HG02623 (cell line): ENCODE measurements around the gene RBKS.
"Not testable (repeated sequence)": the region's sequence is repeated elsewhere in the genome, so short reads cannot be mapped to it uniquely, and the experiment has no call there.

ENCODE experiments used
- ATAC-seq: cut with Tn5 transposase; IDR thresholded peaks from one replicate; pipeline ENCODE4 v1.9.1; 2021; ENCODE audit warnings: moderate library complexity; ENCODE audit not compliant: unreplicated experiment

The RBKS gene

DNA sequence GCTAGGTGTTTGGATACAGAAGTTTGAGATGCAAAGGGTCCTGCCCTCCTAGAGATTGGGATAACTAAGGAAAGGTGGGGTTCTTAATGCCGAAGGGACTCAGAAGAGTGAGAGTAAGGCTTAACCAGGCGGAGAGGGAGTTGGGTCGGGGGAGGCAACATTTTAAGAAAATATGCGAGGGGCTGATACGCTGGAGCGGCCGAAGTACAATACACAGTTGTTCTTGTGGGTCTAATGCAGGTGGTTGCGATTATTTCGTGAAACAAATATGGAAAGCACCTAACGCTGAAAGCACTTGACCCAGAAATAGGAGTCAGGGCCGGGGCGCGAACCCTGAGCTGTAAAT is 119.0 kb downstream of the RBKS start:
- peak; percentile 12 for ATAC-seq

DNA sequence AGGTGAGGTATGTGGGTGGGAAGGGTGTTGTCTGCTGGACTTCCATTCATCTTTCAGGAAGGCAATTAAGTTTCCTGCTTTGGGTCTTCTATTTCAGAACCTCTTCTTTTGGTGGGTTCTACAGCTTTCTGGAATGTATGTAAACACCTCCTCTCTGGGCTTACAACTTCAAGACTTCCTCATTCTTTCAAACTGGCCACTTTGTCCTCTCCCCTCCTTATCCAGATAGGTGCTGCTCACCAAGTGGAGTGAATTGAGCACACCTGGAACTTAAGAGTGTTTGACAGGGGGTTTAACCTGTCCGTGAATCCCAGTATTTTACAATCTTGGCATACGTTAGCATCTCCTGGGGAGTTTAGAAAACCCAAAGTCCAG is 123.9 kb downstream of the RBKS start:
- ATAC-seq, result no peak

DNA sequence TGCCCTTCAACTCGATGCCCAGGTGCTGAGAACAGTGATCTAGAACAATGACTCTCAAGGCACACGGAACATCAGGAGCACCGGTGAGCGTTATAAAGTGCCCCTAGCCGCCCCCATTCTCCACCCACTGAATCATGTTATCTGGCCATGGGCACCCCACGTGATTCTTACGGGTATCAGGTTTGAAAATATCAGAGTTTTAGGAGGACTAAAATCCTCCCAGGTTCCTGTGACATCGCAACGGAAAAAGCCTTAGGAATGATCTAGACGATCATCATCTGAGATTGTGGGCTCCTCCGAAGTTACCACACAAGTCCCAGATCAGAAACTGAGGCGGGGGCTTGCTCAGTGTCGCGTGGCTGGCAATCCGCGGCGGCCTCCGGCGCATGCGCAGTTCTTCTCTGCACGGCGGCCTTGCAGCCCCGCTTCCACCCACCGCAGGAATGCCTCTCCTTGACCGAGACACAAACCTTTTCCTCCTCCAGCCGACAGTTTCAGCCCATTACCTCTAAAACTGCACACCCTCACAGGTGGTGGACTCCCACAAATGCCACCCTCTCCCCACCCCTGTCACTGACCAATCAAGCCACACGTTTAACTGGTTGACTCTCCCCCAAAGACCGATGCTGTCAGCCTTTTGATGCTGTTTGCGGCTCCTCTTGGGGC is 124.4 kb downstream of the RBKS start:
- ATAC-seq, result no peak

DNA sequence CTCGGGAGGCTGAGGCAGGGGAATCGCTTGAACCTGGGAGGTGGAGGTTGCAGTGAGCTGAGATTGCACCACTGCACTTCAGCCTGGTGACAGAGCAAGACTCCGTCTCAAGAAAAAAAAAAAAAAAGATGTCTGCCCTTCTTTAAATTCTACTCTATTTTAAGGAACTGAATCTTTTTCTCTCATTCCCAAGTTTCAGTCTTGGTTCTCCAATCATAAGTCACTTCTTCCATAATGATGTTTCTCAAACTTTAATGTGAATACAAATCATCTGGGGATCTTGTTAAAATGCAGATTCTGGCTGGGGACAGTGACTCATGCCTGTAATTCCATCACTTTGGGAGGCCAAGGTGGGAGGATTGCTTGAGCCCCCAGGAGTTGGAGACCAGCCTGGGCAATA is 125.7 kb downstream of the RBKS start:
- not testable (repeated sequence) for ATAC-seq

DNA sequence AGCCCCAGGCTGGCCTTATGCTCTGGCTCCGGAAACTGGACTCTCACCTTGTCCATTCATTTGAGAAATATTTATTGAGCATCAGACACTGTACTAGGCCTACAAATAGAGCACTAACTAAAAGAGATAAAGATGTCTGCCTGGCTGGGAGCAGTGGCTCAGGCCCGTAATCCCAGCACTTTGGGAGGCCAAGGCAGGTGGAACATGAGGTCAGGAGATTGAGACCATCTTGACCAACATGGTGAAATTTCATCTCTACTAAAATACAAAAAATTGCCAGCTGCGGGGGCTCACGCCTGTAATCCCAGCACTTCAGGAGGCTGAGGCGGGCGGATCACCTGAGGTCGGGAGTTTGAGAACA is 126.3 kb downstream of the RBKS start:
- ATAC-seq, result no peak

DNA sequence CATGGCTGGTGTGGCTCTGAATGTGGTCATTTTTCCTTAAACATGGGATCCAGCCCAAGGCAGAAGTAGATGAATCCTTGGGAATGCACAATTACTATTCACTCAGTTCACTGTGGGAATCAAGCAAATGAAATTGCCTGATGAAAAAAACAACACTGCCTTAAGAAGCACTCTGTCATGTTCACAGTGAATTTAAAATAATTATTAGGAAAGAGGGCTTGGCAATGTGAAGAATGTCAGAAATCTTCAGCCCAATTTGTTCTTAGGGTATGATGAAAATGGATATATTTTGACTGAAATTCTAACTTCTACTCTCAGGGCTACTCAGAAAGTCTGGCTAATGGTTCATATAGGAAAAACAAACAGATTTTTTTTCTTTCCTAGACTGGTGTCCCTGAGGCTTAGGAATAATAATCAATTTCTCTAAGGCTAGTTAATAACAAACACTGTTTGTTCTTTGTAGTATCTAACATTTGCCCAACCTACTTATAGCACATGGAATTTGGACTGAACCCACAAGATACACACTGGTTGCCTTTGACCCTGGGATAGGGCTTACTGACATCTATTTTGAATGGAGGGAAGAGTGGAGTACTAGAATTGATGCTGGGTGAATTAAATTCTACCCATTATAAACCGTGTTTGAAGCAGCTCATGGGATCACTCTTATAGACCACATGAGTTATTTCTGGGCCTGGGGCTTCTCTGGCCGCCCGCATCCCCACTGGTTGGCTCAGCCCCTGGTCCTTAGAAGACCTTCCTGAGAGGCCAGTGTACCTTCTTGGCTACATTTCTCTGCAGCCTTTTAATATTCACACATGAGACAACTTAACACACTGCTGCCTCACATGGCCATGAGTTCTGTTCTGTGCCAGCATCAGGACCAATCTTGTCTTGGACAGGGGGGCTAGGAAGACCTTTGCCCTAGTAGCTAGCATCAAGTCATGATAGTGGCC is 127.0 kb downstream of the RBKS start:
- ATAC-seq, result no peak

DNA sequence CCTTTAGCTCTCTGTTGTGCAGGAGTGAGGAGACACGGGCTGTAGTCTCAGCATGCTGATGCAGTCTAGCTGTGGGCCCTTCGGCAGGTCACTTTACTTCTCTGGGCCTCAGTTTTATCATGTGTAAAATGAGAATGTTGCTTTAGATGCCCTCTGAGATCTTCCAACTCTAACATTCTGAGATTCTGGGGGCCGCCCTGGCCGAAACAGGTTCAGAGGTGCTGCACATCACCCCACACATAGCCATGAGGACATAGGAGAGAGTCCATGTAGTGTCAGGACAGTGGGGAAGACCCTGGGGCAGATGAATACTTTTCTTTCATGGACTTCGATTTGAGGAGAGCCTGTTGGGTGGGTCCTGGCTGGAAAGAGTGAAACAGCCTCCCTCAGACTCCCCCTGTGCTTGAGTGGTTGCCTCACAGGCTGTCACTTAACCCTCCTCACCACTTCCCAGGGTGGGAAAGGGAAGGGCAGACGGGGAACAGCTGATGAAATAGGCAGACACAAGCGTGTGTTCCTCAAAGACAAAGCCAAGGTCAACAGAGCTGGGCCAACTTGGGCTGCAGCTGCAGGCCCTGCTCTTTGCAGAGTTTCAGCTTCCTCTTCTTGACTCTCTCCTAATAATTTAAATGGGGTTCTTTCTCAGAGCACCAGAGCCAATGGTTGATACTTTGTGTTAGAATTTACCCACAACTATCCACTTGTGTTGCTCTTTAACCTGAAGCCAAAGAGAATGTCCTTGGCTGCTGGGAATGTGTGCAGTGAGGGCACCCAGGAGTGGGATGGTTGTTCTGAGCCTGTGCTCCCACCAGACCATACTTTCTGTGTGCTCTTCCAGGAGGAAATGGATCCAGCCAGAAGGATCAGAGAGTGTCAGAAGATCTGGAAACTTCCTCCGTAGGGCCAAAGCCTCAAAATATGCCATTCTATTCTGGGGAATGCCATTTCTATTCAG is 133.4 kb downstream of the RBKS start:
- no peak for ATAC-seq

DNA sequence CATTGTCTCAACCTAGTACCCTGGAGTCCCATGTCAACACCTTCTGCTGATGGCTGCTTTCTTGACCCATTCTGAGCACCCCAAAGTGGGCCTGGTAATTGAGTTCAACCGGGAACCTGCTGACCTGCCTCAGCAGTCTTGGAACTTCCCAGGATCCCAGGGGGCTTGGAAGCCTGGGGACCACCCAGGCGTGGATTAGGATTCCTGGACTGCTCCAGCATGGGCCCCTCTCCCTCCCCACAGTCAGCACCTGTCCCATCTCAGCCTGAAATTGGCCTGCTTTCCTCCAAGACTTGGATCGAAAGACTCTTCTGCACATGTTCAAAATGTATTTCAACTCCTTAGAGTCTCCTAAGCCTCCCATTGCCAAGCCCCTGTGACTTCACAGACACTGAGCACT is 134.1 kb downstream of the RBKS start:
- no peak for ATAC-seq

DNA sequence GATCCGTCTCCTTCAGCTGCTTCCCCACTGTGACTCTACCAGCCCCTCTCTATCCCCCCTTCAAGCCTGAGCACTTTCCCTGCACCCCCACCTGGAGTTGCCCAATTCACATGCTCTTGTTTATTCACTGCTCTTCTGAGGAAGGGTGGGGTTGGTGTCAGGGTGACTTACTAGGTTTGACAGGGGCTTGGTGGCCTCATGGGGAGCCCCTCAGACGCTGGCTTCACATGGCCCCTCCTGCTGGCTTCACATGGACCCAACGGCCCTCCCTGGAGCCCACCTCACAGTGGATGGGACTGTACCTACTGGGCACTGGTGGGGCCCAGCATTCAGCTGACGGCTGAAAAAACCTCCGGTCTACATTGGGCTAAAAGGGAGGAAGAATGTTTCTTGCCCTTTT is 135.4 kb downstream of the RBKS start:
- ATAC-seq, result no peak

DNA sequence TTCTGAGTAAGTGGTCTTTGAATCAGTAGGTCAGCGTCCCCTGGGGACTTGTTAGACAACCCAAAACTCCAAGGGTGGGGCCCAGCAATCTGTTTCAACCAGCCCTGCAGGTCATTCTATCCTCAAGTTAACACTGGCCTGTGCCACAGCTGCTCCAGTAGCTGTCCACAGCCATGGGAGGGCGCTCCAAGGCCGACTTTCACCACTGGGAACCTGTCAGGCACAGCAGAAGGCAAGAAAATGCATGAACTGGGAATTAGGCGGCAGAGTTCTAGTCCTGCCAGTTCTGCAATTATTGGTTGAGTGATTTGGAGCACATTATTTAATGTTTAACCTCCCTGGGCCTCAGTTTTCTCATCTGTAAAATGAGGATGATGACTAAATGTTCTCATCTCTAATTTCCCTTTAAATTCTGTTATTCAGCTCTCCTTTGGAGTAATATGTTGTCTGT is 136.0 kb downstream of the RBKS start:
- no peak for ATAC-seq

DNA sequence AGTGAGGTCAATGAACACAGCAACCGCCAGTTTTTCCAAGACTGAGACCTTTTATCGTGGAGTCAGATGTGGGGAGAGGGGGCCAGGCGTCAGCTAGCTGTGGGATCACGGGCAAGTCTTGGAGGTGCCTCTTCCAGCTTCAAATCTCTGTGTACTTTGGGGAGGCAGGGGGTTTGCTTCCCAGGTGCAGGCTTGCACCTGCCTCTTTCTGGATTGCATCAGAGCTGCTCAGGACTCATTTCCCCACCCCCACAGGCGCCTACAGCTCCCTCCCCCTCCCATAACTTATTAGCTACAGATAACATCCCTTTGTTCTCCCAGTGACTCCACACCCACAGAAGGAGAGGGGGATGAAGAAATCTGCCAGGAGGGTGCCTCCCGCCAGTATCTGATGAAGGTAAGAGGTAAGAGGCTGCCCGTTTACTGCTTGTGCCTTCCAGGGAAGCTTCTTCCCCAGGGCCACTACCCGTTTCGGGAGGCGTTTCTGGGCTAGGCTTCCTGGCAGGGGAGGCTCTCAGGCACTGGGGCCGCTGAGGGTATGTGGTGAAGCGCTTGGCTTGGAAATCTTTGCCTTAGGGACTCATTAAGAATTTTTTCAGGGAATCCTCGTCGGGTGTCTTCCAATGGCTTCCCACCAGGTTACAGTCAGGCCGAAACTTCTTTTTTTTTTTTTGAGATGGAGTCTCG is 137.5 kb downstream of the RBKS start:
- no peak for ATAC-seq

DNA sequence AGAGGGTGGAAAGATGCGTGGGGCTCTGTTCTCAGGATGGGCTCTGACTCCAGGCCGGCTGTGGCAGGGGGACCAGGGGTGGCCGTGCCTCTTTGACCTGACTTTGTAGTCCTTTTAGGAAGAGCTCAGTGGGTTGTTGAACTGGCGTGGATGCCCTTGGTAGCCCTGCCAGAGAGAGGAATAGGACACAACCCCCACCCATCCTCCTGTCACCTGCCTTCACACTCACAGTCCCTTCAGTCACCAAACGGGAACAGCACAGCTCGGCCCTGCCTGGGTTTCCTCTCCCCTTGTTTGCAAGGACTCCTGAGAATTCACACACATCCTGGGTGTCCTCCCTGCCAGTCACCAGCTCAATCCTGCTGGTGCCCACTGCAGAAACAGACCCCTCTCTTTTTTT is 138.8 kb downstream of the RBKS start:
- ATAC-seq, result no peak

DNA sequence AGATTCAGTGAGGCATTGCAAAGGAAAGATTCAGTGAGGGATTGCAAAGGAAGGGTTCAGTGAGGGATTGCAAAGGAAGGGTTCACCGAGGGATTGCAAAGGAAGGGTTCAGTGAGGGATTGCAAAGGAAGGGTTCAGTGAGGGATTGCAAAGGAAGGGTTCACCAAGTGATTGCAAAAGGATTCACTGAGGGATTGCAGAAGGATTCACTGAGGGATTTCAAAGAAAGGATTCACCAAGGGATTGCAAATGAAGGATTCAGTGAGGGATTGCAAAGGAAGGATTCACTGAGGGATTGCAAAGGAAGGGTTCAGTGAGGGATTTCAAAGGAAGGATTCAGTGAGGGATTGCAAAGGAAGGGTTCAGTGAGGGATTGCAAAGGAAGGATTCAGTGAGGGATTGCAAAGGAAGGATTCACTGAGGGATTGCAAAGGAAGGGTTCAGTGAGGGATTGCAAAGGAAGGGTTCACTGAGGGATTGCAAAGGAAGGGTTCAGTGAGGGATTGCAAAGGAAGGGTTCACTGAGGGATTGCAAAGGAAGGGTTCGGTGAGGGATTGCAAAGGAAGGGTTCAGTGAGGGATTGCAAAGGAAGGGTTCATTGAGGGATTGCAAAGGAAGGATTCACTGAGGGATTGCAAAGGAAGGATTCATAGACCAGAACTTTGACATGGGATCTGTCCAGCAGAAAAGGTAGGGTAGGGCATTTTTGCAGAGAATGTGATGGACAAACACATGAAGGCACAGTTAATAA is 141.2 kb downstream of the RBKS start:
- not testable (repeated sequence) for ATAC-seq

DNA sequence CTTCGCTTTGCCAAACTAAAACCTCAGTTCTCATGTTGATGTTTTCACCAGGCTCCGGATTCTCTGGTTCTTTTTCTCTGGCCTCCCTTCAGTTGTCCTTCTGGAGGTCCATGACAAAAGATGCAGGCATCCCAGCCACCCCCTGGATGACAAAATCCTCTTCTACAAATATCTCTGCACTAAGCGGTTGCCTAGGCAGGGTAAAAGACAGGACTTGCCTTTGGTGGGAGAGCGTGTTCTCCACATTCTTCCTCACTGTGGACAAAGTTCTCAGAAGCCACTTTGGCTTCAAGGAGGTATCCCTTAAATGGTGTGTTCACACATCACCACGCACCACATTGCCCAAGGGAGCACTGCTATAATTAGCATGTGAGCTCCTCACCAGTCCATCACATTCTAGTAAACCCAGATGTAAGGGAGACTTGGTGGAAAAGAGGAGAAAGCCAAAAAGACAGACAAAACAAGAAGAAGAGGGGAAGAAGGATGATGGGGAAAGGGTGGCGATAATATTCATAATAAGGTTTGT is 142.3 kb downstream of the RBKS start:
- ATAC-seq, result no peak

DNA sequence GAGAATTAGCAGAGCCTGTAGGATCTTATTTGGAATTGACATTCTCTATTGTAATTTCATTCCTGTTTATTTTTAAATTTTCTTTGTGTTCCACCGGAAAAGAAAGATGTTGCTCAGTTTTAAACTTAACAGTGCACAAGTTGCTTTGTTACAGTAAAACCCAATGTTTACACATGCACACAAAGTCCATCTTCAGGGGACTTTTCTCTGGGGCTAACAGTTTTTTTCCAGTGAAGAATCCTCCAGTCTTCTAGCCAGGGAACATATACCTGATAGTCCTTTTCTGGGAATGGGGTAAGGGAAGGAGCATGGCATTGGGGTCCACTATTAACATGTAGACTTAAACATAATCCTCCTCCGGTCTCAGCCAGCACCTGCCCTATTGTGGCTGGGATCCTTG is 143.9 kb downstream of the RBKS start:
- no peak for ATAC-seq

DNA sequence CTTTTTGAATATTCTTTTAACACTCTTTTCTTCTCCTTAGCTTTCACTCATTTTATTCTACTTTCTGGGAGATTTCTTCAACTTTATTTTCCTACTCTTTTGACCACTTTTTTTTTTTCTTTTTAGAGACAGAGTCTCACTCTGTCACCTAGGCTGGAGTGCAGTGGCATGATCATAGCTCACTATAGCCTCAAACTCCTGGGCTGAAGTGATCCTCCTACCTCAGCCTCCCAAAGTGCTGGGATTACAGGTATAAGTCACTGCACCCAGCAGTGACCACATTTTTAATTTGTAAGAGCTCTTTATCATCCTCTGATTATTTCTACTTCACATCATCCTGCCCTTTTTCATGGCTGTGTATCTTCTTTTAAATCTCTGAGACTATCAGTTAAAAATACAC is 144.7 kb downstream of the RBKS start:
- not testable (repeated sequence) for ATAC-seq

DNA sequence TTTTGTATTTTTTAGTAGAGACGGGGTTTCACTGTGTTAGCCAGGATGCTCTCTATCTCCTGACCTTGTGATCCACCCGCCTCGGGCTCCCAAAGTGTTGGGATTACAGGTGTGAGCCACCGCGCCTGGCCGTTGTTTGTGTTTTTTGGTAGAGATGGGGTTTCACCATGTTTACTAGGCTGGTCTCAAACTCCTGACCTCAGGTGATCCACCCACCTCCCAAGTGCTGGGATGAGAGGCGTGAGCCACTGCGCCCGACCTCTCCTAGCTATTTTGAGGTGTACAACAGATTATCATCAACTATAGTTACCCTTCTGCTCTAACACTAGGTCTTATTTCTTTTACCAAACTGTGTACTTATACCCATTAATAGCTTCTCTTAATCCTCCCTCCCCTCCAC is 147.6 kb downstream of the RBKS start:
- no peak for ATAC-seq

DNA sequence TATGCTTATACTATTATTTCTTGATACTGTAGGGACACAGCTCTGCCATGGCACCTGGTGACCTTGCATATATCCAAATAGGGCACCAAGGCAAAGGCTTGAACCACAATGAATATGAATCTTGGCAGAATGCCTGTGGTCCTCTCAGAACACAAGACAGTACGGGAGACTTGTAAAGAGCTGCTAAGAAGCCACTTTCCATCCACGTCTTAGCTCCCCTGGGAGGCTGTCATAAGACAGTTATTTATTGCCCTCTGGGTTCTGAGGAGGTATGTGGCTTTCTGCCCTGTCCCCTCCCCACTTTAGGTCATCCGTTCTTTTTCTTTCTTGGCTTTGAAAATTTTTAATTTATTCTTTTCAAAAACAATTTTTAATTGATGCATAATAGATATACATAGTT is 148.5 kb downstream of the RBKS start:
- ATAC-seq, result no peak

DNA sequence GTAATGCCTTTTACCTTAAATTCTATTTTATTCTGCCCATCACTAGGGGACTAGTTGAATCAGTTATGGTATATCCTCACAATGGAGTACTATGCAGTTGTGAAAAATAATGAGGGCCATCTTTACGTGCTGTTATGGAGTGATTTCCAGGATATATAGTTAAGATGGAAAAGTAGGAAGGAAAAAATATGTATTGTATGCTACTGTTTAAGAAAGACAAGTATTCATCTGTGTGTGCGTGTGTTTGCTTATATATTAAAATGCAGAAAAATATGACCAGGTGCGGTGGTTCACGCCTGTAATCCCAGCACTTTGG is 151.2 kb downstream of the RBKS start:
- ATAC-seq, result no peak
